NCI-H146 (cell line): ENCODE data around the gene BICD1.
"Not testable (repeated sequence)": the region's sequence is repeated elsewhere in the genome, so short reads cannot be mapped to it uniquely, and the experiment has no call there.

Source experiments
- DNase-seq: peaks from one replicate; lab custom pipeline; 2025; lab: John Stamatoyannopoulos, UW

BICD1 gene

GRCh38 chr12:32191445-32191844 lies 84.8 kb downstream of the BICD1 start:
- DNase-seq, result no peak

- DNase-seq, result no peak
These were observed 89.9 kb downstream of the BICD1 start for GRCh38 chr12:32196250-32197198.

GRCh38 chr12:32197421-32197820 lies 90.8 kb downstream of the BICD1 start:
- DNase-seq, result no peak

GRCh38 chr12:32198555-32198954 lies 91.9 kb downstream of the BICD1 start:
- DNase-seq, result no peak

- DNase-seq, result no peak
These were observed 94.4 kb downstream of the BICD1 start for GRCh38 chr12:32201096-32201495.

- no peak for DNase-seq
These were observed 95.3 kb downstream of the BICD1 start for GRCh38 chr12:32201976-32202375.

GRCh38 chr12:32205731-32206130 lies 99.1 kb downstream of the BICD1 start:
- DNase-seq, result no peak

GRCh38 chr12:32208355-32208754 lies 101.7 kb downstream of the BICD1 start:
- DNase-seq, result no peak

- DNase-seq, result no peak
These were observed 104.6 kb downstream of the BICD1 start for GRCh38 chr12:32211066-32211899.

- peak; percentile 47 for DNase-seq
These were observed 105.2 kb downstream of the BICD1 start for GRCh38 chr12:32211900-32212156.

- no peak for DNase-seq
These were observed 108.1 kb downstream of the BICD1 start for GRCh38 chr12:32214723-32215122.

- DNase-seq, result no peak
These were observed 111.0 kb downstream of the BICD1 start for GRCh38 chr12:32217354-32218310.

GRCh38 chr12:32223941-32224340 lies 117.3 kb downstream of the BICD1 start:
- DNase-seq, result no peak

GRCh38 chr12:32226768-32227167 lies 120.1 kb downstream of the BICD1 start:
- no peak for DNase-seq

GRCh38 chr12:32229971-32230612 lies 123.4 kb downstream of the BICD1 start:
- DNase-seq, result no peak

GRCh38 chr12:32230613-32230993 lies 124.0 kb downstream of the BICD1 start:
- no peak for DNase-seq

GRCh38 chr12:32231361-32231760 lies 124.7 kb downstream of the BICD1 start:
- not testable (repeated sequence) for DNase-seq

- no peak for DNase-seq
These were observed 126.9 kb downstream of the BICD1 start for GRCh38 chr12:32233568-32233967.

- DNase-seq, result no peak
These were observed 128.6 kb downstream of the BICD1 start for GRCh38 chr12:32235251-32235650.

GRCh38 chr12:32240162-32240561 lies 133.5 kb downstream of the BICD1 start:
- no peak for DNase-seq

GRCh38 chr12:32240831-32241230 lies 134.2 kb downstream of the BICD1 start:
- DNase-seq, result no peak

GRCh38 chr12:32242641-32243040 lies 136.0 kb downstream of the BICD1 start:
- no peak for DNase-seq
